ENCODE data around the gene ARL14EP. TPM values are rescaled to one million over a fixed set of nuclear protein-coding genes. Genes with fewer than 3 reads are reported as not detected.

ARL14EP gene
- total and polyA plus RNA-seq, 2 donors (not counting 1 experiment from before 2014, with no cell fraction given) = 32.2 to 35.5 TPM

GRCh38 chr11:30333405-30333804, 10.5 kb downstream of the ARL14EP start:
- peaks cover 12% of the 10 kb centered on the region for H3K79me2 ChIP-seq (ENCODE audit: control insufficient read depth, insufficient read depth, low read length)
- H3K27ac ChIP-seq (ENCODE audit: insufficient read depth, low read length) = no peak overlapping the region
- no peak overlapping the region for H3K4me2 ChIP-seq (ENCODE audit: extremely low read depth, insufficient read depth, low read length)
- peaks cover 11% of the 10 kb centered on the region for H3K36me3 ChIP-seq (ENCODE audit: control insufficient read depth, insufficient read depth, low read length)
- H3K4me1 ChIP-seq (ENCODE audit: control insufficient read depth, extremely low read depth, insufficient read depth, low read length) = no peaks in the 10 kb centered on the region
- H3K27me3 ChIP-seq (ENCODE audit: control insufficient read depth, insufficient read depth, low read length) = no peaks in the 10 kb centered on the region
- TF ChIP-seq EZH2 (IDR thresholded peaks at IDR 0.05; ENCODE audit: low read length, missing control alignments) = no peak
- TF ChIP-seq, protein P1, sequence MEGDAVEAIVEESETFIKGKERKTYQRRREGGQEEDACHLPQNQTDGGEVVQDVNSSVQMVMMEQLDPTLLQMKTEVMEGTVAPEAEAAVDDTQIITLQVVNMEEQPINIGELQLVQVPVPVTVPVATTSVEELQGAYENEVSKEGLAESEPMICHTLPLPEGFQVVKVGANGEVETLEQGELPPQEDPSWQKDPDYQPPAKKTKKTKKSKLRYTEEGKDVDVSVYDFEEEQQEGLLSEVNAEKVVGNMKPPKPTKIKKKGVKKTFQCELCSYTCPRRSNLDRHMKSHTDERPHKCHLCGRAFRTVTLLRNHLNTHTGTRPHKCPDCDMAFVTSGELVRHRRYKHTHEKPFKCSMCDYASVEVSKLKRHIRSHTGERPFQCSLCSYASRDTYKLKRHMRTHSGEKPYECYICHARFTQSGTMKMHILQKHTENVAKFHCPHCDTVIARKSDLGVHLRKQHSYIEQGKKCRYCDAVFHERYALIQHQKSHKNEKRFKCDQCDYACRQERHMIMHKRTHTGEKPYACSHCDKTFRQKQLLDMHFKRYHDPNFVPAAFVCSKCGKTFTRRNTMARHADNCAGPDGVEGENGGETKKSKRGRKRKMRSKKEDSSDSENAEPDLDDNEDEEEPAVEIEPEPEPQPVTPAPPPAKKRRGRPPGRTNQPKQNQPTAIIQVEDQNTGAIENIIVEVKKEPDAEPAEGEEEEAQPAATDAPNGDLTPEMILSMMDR (conservative IDR thresholded peaks at IDR 0.05 in 1 of 2, IDR thresholded peaks at IDR 0.05 in 1 of 2; ENCODE audit: low read depth in 1 of 2, low read length in 2 of 2) = peak; percentile 39 to 45
- H4K20me1 ChIP-seq (ENCODE audit: control insufficient read depth, extremely low read depth, insufficient read depth, low read length) = no peaks in the 10 kb centered on the region
- H2AFZ ChIP-seq (ENCODE audit: low read length) = no peak overlapping the region
- no peak overlapping the region for H3K9ac ChIP-seq (ENCODE audit: insufficient read depth, low read length)
- H3K4me3 ChIP-seq (replicated peaks in 1 of 4; ENCODE audit: control extremely low read depth in 1 of 4, insufficient read depth in 1 of 4, low read depth in 3 of 4, low read length in 4 of 4) = no peak overlapping the region
- no peaks in the 10 kb centered on the region for H3K9me3 ChIP-seq (ENCODE audit: control insufficient read depth, insufficient read depth, low read depth, low read length)
- DNase-seq (ENCODE audit: low read depth in 2 of 2) = no peak

DNA sequence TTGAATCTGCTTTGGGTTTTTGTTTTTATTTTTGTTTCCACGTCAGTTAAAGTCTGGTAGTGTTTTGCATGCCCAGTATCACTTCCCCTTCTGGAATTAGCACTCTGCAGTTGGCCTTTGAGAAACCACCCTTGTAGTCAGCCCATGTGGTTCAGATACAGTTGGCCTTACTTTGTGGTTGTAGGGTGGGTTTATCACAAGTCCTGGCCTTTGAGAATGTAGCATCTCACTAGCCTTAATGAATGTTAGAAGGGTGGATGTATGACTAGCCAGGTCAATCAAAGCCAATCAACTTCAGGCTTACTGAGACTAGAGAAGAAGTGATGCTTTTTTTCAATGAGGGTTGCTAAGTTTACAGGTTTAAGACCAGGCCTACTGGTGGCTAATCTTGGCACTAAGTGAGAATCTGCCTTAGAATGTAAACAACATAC, 19.8 kb downstream of the ARL14EP start:
- DNase-seq (ENCODE audit: low read depth in 2 of 2) = no peak
- TF ChIP-seq EZH2 (IDR thresholded peaks at IDR 0.05; ENCODE audit: low read length, missing control alignments) = no peak
- TF ChIP-seq, protein P1 (conservative IDR thresholded peaks at IDR 0.05 in 1 of 2, IDR thresholded peaks at IDR 0.05 in 1 of 2; ENCODE audit: low read depth in 1 of 2, low read length in 2 of 2) = no peak
- H3K4me3 ChIP-seq (replicated peaks in 1 of 4; ENCODE audit: control extremely low read depth in 1 of 4, insufficient read depth in 1 of 4, low read depth in 3 of 4, low read length in 4 of 4) = no peak overlapping the region
- no peak overlapping the region for H3K27ac ChIP-seq (ENCODE audit: insufficient read depth, low read length)
- no peak overlapping the region for H3K4me2 ChIP-seq (ENCODE audit: extremely low read depth, insufficient read depth, low read length)
- H3K9ac ChIP-seq (ENCODE audit: insufficient read depth, low read length) = no peak overlapping the region
- no peaks in the 10 kb centered on the region for H3K27me3 ChIP-seq (ENCODE audit: control insufficient read depth, insufficient read depth, low read length)
- no peaks in the 10 kb centered on the region for H4K20me1 ChIP-seq (ENCODE audit: control insufficient read depth, extremely low read depth, insufficient read depth, low read length)
- H3K36me3 ChIP-seq (ENCODE audit: control insufficient read depth, insufficient read depth, low read length) = no peaks in the 10 kb centered on the region
- H3K79me2 ChIP-seq (ENCODE audit: control insufficient read depth, insufficient read depth, low read length) = no peaks in the 10 kb centered on the region
- no peak overlapping the region for H2AFZ ChIP-seq (ENCODE audit: low read length)
- no peaks in the 10 kb centered on the region for H3K9me3 ChIP-seq (ENCODE audit: control insufficient read depth, insufficient read depth, low read depth, low read length)
- H3K4me1 ChIP-seq (ENCODE audit: control insufficient read depth, extremely low read depth, insufficient read depth, low read length) = no peaks in the 10 kb centered on the region

DNA sequence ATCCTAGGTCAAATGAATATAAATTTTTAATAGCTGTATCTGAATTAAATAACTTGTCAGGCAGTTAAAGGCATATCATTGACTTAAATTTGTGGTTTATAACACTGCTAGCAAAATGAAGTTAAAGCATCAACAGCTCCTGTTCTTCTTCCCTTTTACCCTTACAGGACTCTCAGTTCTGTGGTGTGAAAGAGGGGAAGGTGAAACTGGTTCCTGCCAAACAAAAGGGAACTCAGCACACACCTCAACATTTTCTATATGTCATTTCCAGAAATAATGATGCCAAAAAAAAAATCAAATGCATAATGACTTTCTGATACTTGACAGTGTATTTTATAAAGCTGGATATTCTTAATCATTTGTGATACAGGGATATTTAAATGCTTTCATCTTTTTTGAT, 21.2 kb downstream of the ARL14EP start:
- no peaks in the 10 kb centered on the region for H4K20me1 ChIP-seq (ENCODE audit: control insufficient read depth, extremely low read depth, insufficient read depth, low read length)
- H3K27ac ChIP-seq (ENCODE audit: insufficient read depth, low read length) = no peak overlapping the region
- no peak for DNase-seq (ENCODE audit: low read depth in 2 of 2)
- H3K9ac ChIP-seq (ENCODE audit: insufficient read depth, low read length) = no peak overlapping the region
- no peak overlapping the region for H2AFZ ChIP-seq (ENCODE audit: low read length)
- H3K27me3 ChIP-seq (ENCODE audit: control insufficient read depth, insufficient read depth, low read length) = no peaks in the 10 kb centered on the region
- H3K4me3 ChIP-seq (replicated peaks in 1 of 4; ENCODE audit: control extremely low read depth in 1 of 4, insufficient read depth in 1 of 4, low read depth in 3 of 4, low read length in 4 of 4) = no peak overlapping the region
- no peak overlapping the region for H3K4me2 ChIP-seq (ENCODE audit: extremely low read depth, insufficient read depth, low read length)
- TF ChIP-seq, protein P1 (conservative IDR thresholded peaks at IDR 0.05 in 1 of 2, IDR thresholded peaks at IDR 0.05 in 1 of 2; ENCODE audit: low read depth in 1 of 2, low read length in 2 of 2) = no peak
- no peaks in the 10 kb centered on the region for H3K9me3 ChIP-seq (ENCODE audit: control insufficient read depth, insufficient read depth, low read depth, low read length)
- no peaks in the 10 kb centered on the region for H3K79me2 ChIP-seq (ENCODE audit: control insufficient read depth, insufficient read depth, low read length)
- no peaks in the 10 kb centered on the region for H3K36me3 ChIP-seq (ENCODE audit: control insufficient read depth, insufficient read depth, low read length)
- H3K4me1 ChIP-seq (ENCODE audit: control insufficient read depth, extremely low read depth, insufficient read depth, low read length) = no peaks in the 10 kb centered on the region
